ENCODE results near the gene PSMD1.

DNA sequence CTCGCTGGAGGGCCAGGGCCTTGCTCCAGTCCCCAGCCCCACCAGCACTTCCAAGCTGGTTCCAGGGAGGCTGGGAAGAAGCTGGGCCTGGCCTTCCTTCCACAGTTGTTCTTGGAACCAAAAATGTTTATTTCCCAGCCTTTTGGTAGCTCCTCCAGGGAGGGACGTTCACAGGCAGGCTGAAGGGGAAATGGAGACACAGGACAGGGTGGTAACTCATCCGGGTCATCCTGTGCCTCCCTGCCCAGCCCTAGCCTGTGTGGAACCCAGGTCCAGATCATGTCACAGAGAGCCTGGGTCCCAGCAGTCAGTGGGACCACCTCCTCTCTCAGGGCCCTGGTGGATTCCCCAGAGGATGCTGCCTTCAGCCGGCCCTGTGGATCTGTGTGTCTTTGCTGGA lies 129.2 kb downstream of the PSMD1 start:
- no peak for TF ChIP-seq CREB1 (CRISPR knock-in tag; IDR thresholded peaks at IDR 0.05; ENCODE audit: low read depth)
- TF ChIP-seq, protein P1, sequence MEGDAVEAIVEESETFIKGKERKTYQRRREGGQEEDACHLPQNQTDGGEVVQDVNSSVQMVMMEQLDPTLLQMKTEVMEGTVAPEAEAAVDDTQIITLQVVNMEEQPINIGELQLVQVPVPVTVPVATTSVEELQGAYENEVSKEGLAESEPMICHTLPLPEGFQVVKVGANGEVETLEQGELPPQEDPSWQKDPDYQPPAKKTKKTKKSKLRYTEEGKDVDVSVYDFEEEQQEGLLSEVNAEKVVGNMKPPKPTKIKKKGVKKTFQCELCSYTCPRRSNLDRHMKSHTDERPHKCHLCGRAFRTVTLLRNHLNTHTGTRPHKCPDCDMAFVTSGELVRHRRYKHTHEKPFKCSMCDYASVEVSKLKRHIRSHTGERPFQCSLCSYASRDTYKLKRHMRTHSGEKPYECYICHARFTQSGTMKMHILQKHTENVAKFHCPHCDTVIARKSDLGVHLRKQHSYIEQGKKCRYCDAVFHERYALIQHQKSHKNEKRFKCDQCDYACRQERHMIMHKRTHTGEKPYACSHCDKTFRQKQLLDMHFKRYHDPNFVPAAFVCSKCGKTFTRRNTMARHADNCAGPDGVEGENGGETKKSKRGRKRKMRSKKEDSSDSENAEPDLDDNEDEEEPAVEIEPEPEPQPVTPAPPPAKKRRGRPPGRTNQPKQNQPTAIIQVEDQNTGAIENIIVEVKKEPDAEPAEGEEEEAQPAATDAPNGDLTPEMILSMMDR (conservative IDR thresholded peaks at IDR 0.05; ENCODE audit: low read depth in 2 of 2): no peak
- TF ChIP-seq, protein P2, sequence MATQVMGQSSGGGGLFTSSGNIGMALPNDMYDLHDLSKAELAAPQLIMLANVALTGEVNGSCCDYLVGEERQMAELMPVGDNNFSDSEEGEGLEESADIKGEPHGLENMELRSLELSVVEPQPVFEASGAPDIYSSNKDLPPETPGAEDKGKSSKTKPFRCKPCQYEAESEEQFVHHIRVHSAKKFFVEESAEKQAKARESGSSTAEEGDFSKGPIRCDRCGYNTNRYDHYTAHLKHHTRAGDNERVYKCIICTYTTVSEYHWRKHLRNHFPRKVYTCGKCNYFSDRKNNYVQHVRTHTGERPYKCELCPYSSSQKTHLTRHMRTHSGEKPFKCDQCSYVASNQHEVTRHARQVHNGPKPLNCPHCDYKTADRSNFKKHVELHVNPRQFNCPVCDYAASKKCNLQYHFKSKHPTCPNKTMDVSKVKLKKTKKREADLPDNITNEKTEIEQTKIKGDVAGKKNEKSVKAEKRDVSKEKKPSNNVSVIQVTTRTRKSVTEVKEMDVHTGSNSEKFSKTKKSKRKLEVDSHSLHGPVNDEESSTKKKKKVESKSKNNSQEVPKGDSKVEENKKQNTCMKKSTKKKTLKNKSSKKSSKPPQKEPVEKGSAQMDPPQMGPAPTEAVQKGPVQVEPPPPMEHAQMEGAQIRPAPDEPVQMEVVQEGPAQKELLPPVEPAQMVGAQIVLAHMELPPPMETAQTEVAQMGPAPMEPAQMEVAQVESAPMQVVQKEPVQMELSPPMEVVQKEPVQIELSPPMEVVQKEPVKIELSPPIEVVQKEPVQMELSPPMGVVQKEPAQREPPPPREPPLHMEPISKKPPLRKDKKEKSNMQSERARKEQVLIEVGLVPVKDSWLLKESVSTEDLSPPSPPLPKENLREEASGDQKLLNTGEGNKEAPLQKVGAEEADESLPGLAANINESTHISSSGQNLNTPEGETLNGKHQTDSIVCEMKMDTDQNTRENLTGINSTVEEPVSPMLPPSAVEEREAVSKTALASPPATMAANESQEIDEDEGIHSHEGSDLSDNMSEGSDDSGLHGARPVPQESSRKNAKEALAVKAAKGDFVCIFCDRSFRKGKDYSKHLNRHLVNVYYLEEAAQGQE (IDR thresholded peaks at IDR 0.05; ENCODE audit: unreplicated experiment): no peak
- TF ChIP-seq EZH2phosphoT487 (IDR thresholded peaks at IDR 0.05; ENCODE audit: unreplicated experiment): no peak
- TF ChIP-seq EZH2 (IDR thresholded peaks at IDR 0.05; ENCODE audit: low read depth, unreplicated experiment): no peak
- TF ChIP-seq ZNF331 (CRISPR knock-in tag; IDR thresholded peaks at IDR 0.05; ENCODE audit: low read depth): no peak

Measured in GM23338 (cell line).